GM21423 (cell line): Measurements from ENCODE around the gene TMEM45A.
"Not testable (repeated sequence)": the region's sequence is repeated elsewhere in the genome, so short reads cannot be mapped to it uniquely, and the experiment has no call there.

Source experiments
- ATAC-seq: cut with Tn5 transposase; IDR thresholded peaks from one replicate; pipeline ENCODE4 v1.9.1; 2021; ENCODE audit warnings: mild to moderate bottlenecking, moderate library complexity; ENCODE audit not compliant: unreplicated experiment

The TMEM45A gene

DNA sequence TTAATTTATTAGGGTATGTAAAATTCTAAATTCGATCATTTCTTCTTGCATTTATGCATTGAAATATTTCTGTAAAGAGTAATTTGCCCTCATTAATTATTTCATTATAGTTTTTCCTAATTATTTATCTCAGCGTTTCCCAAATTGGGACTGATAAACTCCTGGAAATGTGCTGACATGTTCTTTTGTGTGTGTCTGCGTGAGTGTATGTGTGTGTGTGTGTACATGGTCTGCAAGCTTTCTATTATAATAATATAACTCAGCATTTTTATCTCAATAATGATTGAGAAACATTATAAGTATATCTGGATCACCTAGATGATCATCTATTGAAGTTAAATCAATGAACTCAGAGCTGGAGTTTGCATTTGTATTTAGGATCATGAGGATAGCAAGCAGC lies 38.7 kb downstream of the TMEM45A start:
- ATAC-seq: no peak

GRCh38 chr3:100532411-100532810 lies 40.0 kb downstream of the TMEM45A start:
- no peak for ATAC-seq

- ATAC-seq: no peak
Observed at GRCh38 chr3:100533176-100533575, 40.8 kb downstream of the TMEM45A start.

GRCh38 chr3:100535610-100535943 lies 43.2 kb downstream of the TMEM45A start:
- no peak for ATAC-seq

GRCh38 chr3:100536093-100536492 lies 43.7 kb downstream of the TMEM45A start:
- ATAC-seq: no peak

DNA sequence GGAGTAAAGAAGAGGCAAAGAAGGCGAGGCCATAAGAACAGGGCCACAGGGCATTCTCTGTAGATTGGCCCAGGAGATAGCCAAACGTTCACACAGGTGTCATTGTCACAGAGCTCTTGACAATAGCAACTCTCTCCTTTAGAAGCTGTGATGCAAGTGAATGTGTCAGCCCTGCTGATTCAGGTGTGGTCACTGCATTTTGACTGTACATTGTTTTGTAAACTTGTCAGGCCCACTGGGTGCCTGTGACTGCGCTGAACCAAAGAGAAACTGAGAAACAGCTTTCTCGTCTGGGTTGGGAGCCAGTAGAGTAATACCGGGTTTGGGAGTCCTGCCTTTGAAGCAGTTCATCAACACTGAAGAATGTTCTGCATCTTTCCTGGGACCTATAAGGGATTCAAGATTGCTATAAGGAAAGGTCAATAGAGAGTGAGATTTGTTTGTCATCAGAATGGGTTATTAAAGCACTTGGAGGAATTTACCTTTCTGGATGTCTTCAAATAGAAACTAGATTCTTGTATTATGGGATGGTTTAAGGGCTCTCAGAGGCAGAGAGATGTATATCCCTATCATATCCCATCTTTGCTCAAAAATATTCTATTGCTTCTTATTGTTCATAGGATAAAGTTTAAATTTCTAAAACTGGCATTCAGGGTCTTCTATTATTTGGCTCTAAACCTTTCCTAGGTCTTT lies 45.4 kb downstream of the TMEM45A start:
- peak; percentile 71 for ATAC-seq

DNA sequence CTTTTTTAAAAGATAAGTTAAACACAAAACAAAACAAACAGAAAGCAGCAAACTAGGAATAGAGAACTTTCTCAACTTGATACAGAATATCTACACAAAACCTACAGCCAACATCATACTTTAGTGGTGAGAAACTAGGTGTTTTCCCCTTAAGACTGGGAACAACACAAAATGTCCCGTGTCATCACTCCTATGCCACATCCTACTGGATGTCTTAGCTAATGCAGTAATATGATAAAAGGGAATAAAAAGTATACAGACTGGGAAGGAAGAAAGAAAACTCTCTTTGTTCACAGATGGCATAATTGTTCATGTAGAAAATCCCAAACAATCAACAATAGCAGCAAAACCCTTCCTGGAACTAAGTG lies 45.9 kb downstream of the TMEM45A start:
- no peak for ATAC-seq

GRCh38 chr3:100540791-100541334 lies 48.4 kb downstream of the TMEM45A start:
- ATAC-seq: no peak

GRCh38 chr3:100541428-100541827 lies 49.0 kb downstream of the TMEM45A start:
- ATAC-seq: not testable (repeated sequence)

DNA sequence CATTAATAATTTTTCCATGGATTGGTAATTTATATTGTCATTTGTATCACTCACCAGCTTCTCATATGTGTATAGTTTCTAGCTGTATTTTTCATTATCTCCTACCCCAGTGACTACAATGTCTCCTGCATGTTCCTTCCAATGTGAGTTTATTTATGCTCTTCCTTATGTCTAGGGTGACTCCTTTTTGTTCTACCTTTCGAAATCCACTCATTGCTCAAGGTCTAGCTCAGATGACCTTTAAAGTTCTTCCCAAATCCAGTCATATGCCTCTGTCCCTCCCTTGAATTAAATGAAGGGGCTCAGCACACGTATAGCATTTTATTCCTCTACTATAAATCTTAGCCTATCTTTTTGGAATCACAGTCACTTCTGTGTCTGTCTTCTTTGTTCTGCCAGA lies 53.0 kb downstream of the TMEM45A start:
- ATAC-seq: no peak

DNA sequence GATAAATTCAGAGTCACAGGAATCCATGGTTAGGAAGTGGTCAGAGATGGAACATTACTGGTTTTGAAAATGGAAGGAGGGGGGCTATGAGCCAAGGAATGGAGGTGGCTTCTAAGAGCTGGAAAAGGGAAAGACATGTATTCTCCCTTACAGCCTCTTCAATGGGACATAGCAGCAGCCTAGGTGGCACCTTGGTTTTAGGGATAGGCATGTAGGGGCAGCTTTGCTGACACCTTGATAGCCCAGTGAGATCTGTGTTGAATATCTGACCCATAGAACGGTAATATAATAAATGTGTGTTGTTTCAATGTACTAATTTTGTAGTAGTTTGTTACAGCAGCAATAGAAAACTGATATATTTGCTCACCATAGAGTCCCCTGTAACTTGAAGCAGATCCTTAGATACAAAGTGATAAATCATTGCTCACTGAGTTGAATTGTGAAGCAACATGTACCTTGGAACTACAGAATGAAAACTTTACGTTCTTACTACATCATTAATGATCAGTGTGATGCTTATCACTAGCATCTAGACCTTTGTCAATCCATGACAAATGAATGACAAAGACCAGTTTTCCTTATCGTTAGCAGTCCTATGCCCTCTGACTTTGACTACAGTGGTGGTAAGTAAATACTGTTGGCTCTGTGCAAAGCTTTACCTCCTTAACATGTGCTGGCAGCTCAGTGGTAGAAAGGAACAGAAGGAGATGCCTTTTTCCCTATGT lies 53.8 kb downstream of the TMEM45A start:
- ATAC-seq: no peak

- ATAC-seq: no peak
Observed at GRCh38 chr3:100548053-100548452, 55.6 kb downstream of the TMEM45A start.

GRCh38 chr3:100553618-100554372 lies 61.4 kb downstream of the TMEM45A start:
- ATAC-seq: no peak

DNA sequence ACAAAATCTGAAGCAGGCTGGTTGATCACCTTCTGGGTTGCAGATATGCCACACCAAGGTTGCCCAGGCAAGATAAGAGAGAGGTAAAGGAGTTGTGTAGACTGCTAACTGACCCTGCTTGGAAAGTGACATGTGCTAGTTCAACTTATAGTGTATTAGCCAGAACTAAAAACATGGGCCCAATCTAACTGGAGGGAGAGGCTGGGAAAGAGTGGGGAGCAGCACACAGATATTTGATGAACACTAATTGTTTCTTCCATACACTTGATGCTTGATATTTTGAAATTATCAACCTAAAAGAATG lies 61.9 kb downstream of the TMEM45A start:
- no peak for ATAC-seq

- no peak for ATAC-seq
Observed at GRCh38 chr3:100556673-100557310, 64.4 kb downstream of the TMEM45A start.

GRCh38 chr3:100558233-100558632 lies 65.8 kb downstream of the TMEM45A start:
- ATAC-seq: no peak

DNA sequence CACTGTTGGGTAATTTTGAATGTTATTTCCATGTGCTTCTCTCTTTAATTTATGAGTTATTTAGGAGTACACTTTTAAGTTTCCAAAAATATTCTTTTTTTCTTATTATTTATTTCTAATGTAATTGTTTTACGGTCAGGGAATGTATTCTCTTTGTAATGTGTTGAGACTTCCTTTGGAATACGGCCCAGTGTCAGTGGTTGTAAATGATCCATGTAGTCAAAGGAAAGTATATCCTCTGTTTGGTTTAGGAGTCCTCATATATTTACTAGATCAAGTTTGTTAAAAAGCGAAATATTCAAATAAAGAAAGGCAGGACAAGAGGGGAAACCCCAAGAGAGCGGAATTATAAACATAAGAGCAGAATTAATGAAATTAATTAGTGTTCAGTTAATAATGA lies 68.0 kb downstream of the TMEM45A start:
- no peak for ATAC-seq

DNA sequence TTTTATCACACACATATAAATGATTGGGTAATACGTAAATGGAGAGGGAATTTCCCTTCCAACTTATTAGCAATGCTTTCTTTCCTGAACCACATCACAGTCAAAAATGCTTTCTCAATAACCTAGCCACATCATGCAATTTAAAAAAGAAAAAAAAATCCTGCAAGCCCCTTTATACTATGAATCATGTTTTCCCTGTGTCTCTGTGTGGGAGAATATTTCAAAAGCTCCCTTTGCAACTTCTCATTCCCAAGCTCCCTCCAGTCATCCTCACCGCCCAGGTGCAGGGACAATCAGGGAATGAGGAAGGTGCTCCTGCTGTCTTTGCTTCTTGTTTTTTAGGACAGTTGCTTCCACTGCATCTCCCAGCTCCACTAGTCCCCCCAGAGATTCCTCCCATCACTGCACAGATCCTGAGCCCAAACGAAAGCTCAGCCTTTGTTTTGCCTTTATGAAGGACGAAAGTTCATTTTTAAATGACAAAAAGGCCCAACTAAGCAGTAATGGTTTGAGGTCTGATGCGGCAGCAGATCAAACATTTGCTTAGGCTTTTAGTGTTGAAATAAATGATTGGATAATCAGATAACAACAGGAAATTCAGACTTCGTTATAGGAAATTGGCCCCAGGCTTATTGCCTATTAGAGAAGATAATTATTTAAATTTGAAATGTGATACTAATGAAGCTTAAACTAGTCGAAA lies 69.2 kb downstream of the TMEM45A start:
- ATAC-seq: no peak

GRCh38 chr3:100562224-100562857 lies 69.9 kb downstream of the TMEM45A start:
- ATAC-seq: no peak

- no peak for ATAC-seq
Observed at GRCh38 chr3:100563228-100563627, 70.8 kb downstream of the TMEM45A start.
